Sigmoid colon (tissue), 7 donors: Measurements from ENCODE around the gene NAP1L4. TPM values are rescaled to one million over a fixed set of nuclear protein-coding genes. Genes with fewer than 3 reads are reported as not detected.

Source experiments
- DNase-seq: peaks from one replicate; pipeline ENCODE4 v3.0.0-alpha.2; 2019
- H3K27ac ChIP-seq, 4 donors: fragments of 200-600 bp; sonication (generic); one replicate each; pipeline ENCODE4 v1.5.1; 2016 to 2019; ENCODE audit warnings: mild to moderate bottlenecking in 1 of 4
- H3K27me3 ChIP-seq, 3 donors: fragments of 200-600 bp; sonication (generic); one replicate each; pipeline ENCODE4 v1.5.1; 2019; ENCODE audit warnings: mild to moderate bottlenecking in 1 of 3
- H3K36me3 ChIP-seq, 4 donors: fragments of 200-600 bp; sonication (generic); one replicate each; pipeline ENCODE4 v1.5.1; 2016 to 2019
- H3K4me1 ChIP-seq, 4 donors: fragments of 200-600 bp; sonication (generic); one replicate each; pipeline ENCODE4 v1.5.1; 2017 to 2019
- H3K4me3 ChIP-seq, 4 donors: fragments of 200-600 bp; sonication (generic); one replicate each; pipeline ENCODE4 v1.5.1; 2017 to 2019; ENCODE audit warnings: mild to moderate bottlenecking in 2 of 4, moderate library complexity in 1 of 4
- H3K9me3 ChIP-seq, 4 donors: fragments of 200-600 bp in 3 of 4; sonication (generic) in 3 of 4; one replicate each; pipeline versions ENCODE4 v1.5.1 to v1.6.1; 2013 to 2019
- EP300 ChIP-seq, 4 donors: sonication (generic); formaldehyde crosslinking; IDR thresholded peaks; one replicate each; pipeline ENCODE4 v1.6.1; 2017; ENCODE audit warnings: antibody characterized with exemption in 4 of 4
- POLR2A ChIP-seq, 2 donors: fragments of 450-650 bp; IDR thresholded peaks; one replicate each; pipeline ENCODE4 v1.6.1; 2016; ENCODE audit warnings: antibody characterized with exemption in 2 of 2, mild to moderate bottlenecking in 2 of 2, moderate library complexity in 2 of 2
- POLR2AphosphoS5 ChIP-seq, 4 donors: sonication (generic); formaldehyde crosslinking; IDR thresholded peaks; one replicate each; pipeline ENCODE4 v1.6.1; 2017; ENCODE audit warnings: antibody characterized with exemption in 4 of 4
- WGBS, 2 donors: extraction: QIAGEN DNeasy Blood & Tissue Kit; methylation state at CpG; one replicate each; pipeline ENCODE4 v1.1.7; 2013; 5-methylcytosine and 5-hydroxymethylcytosine counted together
- intact Hi-C: fragments of 100-400 bp; cut with DNase I; formaldehyde crosslinking; loops from one replicate; pipeline ENCODE4 v1.15.1; 2023
- polyA plus RNA-seq, 3 donors: library from polyadenylated mRNA; stranded (reverse); fragments of 200-250 nt; gene quantifications; one replicate each; pipeline ENCODE4 v1.2.3, GENCODE V29; 2013
- total RNA-seq, 4 donors: library from RNA; depleted of rRNA; stranded (reverse); fragments of >200 nt; gene quantifications; one replicate each; pipeline ENCODE4 v1.1.0, GENCODE V29; 2016
- TF ChIP-seq, protein P1 (sequence below), 4 experiments: fragments of 450-650 bp in 3 of 4; fragments of 200-600 bp in 1 of 4; IDR thresholded peaks; one replicate each; pipeline ENCODE4 v1.5.1; 2016 to 2019; ENCODE audit warnings: antibody characterized with exemption in 4 of 4, mild to moderate bottlenecking in 3 of 4, moderate library complexity in 2 of 4
- donor health status: healthy with polysubstance abuse.
- donor health status: Bipolar disorder and iron deficiency.
- donor health status: healthy.

The NAP1L4 gene
- total and polyA plus RNA-seq, 7 donors = 55.9 to 102 (median 88.7) TPM

DNA sequence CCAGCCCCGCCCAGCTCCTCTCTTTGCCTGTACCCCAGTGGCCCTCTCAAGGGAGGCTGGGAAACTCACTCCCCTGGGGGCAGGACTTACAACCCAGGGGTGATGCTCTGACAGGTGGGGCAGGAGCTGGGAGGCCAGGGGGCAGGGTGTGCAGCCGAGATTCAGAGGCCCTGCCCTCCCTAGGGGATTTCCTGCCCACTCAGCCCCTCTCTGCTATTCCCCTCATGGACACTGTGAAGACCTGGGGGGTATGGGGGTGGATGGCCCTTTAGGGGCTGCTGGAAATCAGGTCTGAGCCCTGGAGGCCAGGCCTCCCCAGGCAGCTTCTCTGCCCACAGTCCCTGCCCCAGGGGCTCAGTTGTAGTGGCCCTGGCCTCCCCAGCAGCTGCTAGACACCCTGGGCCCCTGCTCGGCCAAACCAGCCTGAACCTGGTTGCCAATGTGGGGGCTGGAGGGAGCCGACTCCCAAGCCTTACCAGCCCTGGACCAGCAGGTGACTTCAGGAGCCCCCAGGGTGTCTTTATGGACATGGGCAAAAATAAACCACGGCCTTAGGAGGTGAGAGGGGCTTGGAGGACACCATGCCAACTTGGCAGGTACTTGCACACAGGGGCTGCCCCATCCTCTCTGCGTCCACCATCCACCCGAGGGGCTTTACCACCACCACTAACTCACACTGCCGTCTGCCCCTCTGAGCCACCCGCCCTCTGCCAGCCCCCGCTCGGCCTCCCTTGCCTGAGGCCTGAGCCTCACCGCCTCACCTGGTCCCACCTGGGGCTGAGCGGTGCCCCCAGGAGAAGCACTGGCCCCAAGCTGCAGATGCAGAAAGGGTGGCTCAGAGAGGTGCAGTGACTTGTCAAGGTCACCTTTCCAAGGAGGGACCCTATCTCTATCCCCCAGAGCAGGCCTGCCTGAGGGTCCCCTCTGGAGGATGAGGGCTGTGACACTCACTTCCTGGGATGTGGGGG, 60.1 kb downstream of the NAP1L4 start:
- H3K27me3 ChIP-seq = peaks cover 15 to 42% (median 29%) of the 10 kb centered on the region in 3 donors
- 81% methylated on average over 13 of the region's 13 CpGs for WGBS, 2 donors
- intact Hi-C loops = no loop called here
- H3K36me3 ChIP-seq = no peaks in the 10 kb centered on the region
- TF ChIP-seq EP300 (IDR thresholded peaks at IDR 0.05) = no peak
- TF ChIP-seq, protein P1, sequence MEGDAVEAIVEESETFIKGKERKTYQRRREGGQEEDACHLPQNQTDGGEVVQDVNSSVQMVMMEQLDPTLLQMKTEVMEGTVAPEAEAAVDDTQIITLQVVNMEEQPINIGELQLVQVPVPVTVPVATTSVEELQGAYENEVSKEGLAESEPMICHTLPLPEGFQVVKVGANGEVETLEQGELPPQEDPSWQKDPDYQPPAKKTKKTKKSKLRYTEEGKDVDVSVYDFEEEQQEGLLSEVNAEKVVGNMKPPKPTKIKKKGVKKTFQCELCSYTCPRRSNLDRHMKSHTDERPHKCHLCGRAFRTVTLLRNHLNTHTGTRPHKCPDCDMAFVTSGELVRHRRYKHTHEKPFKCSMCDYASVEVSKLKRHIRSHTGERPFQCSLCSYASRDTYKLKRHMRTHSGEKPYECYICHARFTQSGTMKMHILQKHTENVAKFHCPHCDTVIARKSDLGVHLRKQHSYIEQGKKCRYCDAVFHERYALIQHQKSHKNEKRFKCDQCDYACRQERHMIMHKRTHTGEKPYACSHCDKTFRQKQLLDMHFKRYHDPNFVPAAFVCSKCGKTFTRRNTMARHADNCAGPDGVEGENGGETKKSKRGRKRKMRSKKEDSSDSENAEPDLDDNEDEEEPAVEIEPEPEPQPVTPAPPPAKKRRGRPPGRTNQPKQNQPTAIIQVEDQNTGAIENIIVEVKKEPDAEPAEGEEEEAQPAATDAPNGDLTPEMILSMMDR (IDR thresholded peaks at IDR 0.05) = no peak
- TF ChIP-seq POLR2A (IDR thresholded peaks at IDR 0.05) = no peak
- no peak for TF ChIP-seq POLR2AphosphoS5 (IDR thresholded peaks at IDR 0.05)
- no peak overlapping the region for H3K4me3 ChIP-seq
- H3K27ac ChIP-seq = no peak overlapping the region
- DNase-seq = peak; percentile 64
- no peaks in the 10 kb centered on the region for H3K9me3 ChIP-seq
- H3K4me1 ChIP-seq = peaks cover 0 to 31% (median 27%) of the 10 kb centered on the region in 4 donors

DNA sequence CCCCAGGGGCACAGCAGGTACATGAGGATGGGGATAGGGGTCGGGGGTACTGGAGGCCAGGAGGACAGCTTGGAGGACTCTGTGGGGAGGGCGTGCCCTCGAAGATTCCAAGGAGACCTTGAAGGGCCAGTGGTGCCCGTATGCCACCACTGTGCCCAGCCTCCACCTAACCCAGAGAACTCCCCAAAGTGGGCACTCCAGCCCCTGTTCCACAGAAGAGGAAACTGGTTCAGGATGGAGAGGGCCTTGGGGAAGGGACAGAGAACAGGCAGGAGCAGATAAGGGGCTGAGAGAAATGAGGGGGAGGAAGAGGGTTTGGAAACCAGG, 60.7 kb downstream of the NAP1L4 start:
- peaks cover 15 to 49% (median 35%) of the 10 kb centered on the region in 3 donors for H3K27me3 ChIP-seq
- H3K9me3 ChIP-seq = no peaks in the 10 kb centered on the region
- peaks cover 0 to 31% (median 27%) of the 10 kb centered on the region in 4 donors for H3K4me1 ChIP-seq
- 47 to 79% methylated on average over 4 of the region's 4 CpGs for WGBS, 2 donors
- H3K36me3 ChIP-seq = no peaks in the 10 kb centered on the region
- no peak for TF ChIP-seq POLR2AphosphoS5 (IDR thresholded peaks at IDR 0.05)
- TF ChIP-seq EP300 (IDR thresholded peaks at IDR 0.05) = no peak
- no peak for TF ChIP-seq POLR2A (IDR thresholded peaks at IDR 0.05)
- TF ChIP-seq, protein P1 (IDR thresholded peaks at IDR 0.05) = no peak
- peak; percentile 60 for DNase-seq
- H3K4me3 ChIP-seq = no peak overlapping the region
- no peak overlapping the region for H3K27ac ChIP-seq
- intact Hi-C loops = no loop called here

DNA sequence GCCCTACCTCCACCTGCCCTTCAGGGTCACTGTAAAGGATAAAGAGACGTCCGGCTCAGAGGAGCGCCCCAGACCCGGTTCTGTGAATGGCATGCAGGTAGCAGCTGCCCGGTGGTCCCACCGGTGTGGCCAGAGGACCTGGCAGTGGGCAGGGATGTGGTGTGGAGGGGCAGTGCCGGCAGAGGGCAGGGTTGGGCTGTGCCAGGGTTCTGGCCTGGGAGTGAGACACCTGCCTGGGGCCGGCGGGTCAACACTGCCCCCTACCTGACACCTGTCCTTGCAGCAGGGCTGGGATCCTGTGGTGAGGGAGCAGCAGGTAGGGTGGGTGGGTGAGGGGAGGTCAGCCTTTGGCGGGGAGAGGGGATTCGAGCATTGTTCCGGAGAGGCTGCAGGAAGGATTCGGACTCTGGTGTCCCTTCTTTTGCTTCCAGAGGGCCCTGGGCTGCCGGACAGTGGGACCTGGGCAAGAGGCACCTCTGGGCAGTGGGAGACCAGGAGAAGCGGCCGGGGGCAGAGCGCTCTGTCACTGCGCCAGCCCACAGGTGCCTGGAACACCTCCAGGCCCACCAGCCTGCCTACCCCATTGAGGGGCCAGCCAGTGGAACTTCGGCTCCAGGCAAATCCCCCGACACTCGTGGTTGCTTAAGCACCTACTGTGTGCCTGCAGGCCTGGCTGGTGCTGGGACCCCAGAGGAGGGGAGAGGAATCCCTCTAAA, 61.3 kb downstream of the NAP1L4 start:
- Histone ChIP-seq H3K27ac (peak overlapping the region in 2 of 4 donors; percentile 28 to 42), H3K4me1 (peaks cover 0 to 31% (median 27%) of the 10 kb centered on the region in 4 donors), H3K4me3 (peak overlapping the region in 3 of 4 donors; percentile 44 to 53 (median 47)), H3K9me3 (no peaks in the 10 kb centered on the region), H3K27me3 (peaks cover 15 to 51% (median 36%) of the 10 kb centered on the region in 3 donors), H3K36me3 (no peaks in the 10 kb centered on the region)
- intact Hi-C loops = no loop called here
- 24 to 46% methylated on average over 21 of the region's 21 CpGs for WGBS, 2 donors
- DNase-seq = peak; percentile 71
- no peak for TF ChIP-seq POLR2AphosphoS5 (IDR thresholded peaks at IDR 0.05)
- TF ChIP-seq, protein P1 (IDR thresholded peaks at IDR 0.05) = peak in 3 of 4 experiments; percentile 10 to 56 (median 37)

DNA sequence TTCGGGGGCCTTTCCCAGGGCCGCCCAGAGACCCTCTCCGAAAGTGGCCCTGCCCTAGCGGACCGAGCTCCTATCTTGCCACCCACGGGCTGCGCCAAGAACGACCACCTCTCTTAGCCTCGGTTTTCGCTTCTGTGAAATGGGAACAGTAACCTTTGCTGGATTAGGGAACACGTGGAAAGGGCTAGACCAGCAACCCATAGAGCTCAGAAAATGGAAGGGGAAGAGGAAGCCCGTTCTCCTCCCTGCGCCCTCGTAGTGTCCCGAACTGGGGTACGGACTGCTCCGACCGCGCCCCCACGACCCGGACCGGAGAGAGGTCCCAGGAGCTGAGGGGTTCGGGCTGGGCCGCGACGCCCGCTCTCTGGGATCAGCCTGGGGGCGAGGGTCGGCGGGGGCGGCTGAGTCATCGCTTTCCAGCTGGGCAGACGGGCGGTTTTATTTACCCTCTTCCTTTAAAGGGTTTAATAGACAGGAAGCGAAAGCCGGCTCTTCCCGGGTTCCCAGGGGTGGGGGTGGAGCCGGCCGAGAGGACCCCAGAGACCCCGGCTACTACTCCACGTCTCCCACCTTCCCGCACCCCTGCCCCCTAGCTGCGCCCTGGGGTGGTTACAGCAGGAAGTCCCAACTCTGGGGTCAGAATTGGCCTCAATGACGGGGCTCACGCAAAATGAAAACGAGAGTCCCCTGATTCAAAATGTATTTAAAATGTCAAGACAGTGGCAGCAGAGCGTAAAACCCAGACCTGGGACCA, 62.0 kb downstream of the NAP1L4 start:
- WGBS, 2 donors = 1 to 5% methylated on average over 47 of the region's 47 CpGs
- H3K4me3 ChIP-seq = peak overlapping the region in 3 of 4 donors; percentile 44 to 53 (median 47)
- H3K36me3 ChIP-seq = no peaks in the 10 kb centered on the region
- no peaks in the 10 kb centered on the region for H3K9me3 ChIP-seq
- TF ChIP-seq, protein P1 (IDR thresholded peaks at IDR 0.05) = peak in 2 of 4 experiments; percentile 33 to 44
- TF ChIP-seq EP300 (IDR thresholded peaks at IDR 0.05) (no peak), POLR2A (IDR thresholded peaks at IDR 0.05) (no peak)
- DNase-seq = peak; percentile 70
- H3K27ac ChIP-seq = peak overlapping the region; percentile 5 to 57 (median 35)
- intact Hi-C loops = no loop called here
- peaks cover 15 to 53% (median 36%) of the 10 kb centered on the region in 3 donors for H3K27me3 ChIP-seq
- H3K4me1 ChIP-seq = peaks cover 0 to 31% (median 27%) of the 10 kb centered on the region in 4 donors
